ENCODE results near the gene FHIT.

FHIT gene

GRCh38 chr3:60759439-60759838, 491.8 kb downstream of the FHIT start:
- DNase-seq (ENCODE audit: low spot score) = no peak

GRCh38 chr3:60758831-60759230, 492.4 kb downstream of the FHIT start:
- no peak for DNase-seq (ENCODE audit: low spot score)

GRCh38 chr3:60758171-60758570, 493.1 kb downstream of the FHIT start:
- DNase-seq (ENCODE audit: low spot score) = no peak

GRCh38 chr3:60757724-60758123, 493.5 kb downstream of the FHIT start:
- no peak for DNase-seq (ENCODE audit: low spot score)

- DNase-seq (ENCODE audit: low spot score) = no peak
These were observed 494.8 kb downstream of the FHIT start for GRCh38 chr3:60756241-60757030.

GRCh38 chr3:60755094-60755493, 496.2 kb downstream of the FHIT start:
- DNase-seq (ENCODE audit: low spot score) = no peak

- DNase-seq (ENCODE audit: low spot score) = no peak
These were observed 496.6 kb downstream of the FHIT start for GRCh38 chr3:60754617-60755016.

GRCh38 chr3:60752809-60753208, 498.4 kb downstream of the FHIT start:
- DNase-seq (ENCODE audit: low spot score) = no peak

- no peak for DNase-seq (ENCODE audit: low spot score)
These were observed 504.4 kb downstream of the FHIT start for GRCh38 chr3:60746695-60747416.

GRCh38 chr3:60746043-60746638, 505.1 kb downstream of the FHIT start:
- DNase-seq (ENCODE audit: low spot score) = no peak

- DNase-seq (ENCODE audit: low spot score) = no peak
These were observed 507.6 kb downstream of the FHIT start for GRCh38 chr3:60743631-60744164.

GRCh38 chr3:60742606-60743145, 508.6 kb downstream of the FHIT start:
- DNase-seq (ENCODE audit: low spot score) = no peak

GRCh38 chr3:60737633-60738399, 513.4 kb downstream of the FHIT start:
- no peak for DNase-seq (ENCODE audit: low spot score)

- no peak for DNase-seq (ENCODE audit: low spot score)
These were observed 520.9 kb downstream of the FHIT start for GRCh38 chr3:60730371-60730770.

GRCh38 chr3:60729056-60729455, 522.2 kb downstream of the FHIT start:
- no peak for DNase-seq (ENCODE audit: low spot score)

GRCh38 chr3:60728006-60728405, 523.2 kb downstream of the FHIT start:
- no peak for DNase-seq (ENCODE audit: low spot score)

- DNase-seq (ENCODE audit: low spot score) = no peak
These were observed 530.5 kb downstream of the FHIT start for GRCh38 chr3:60720736-60721135.

- no peak for DNase-seq (ENCODE audit: low spot score)
These were observed 534.7 kb downstream of the FHIT start for GRCh38 chr3:60716573-60716972.

- no peak for DNase-seq (ENCODE audit: low spot score)
These were observed 542.9 kb downstream of the FHIT start for GRCh38 chr3:60708191-60708975.

- DNase-seq (ENCODE audit: low spot score) = no peak
These were observed 543.7 kb downstream of the FHIT start for GRCh38 chr3:60707452-60708020.

Measured in germinal center (tissue), 1 donor.